ENCODE results near the gene DNMT1. TPM values are rescaled to one million over a fixed set of nuclear protein-coding genes. Genes with fewer than 3 reads are reported as not detected.
"Not testable (repeated sequence)": the region's sequence is repeated elsewhere in the genome, so short reads cannot be mapped to it uniquely, and the experiment has no call there.

DNMT1 gene
- total RNA-seq (10 to 100 TPM; 11.8 to 36.4 (median 21.6) TPM), polyA plus RNA-seq (10 to 100 TPM; 20.9 to 34.7 TPM)
- long read RNA-seq, donor 1, full-length matches to known transcripts, result 2 of 24 reads
- long read RNA-seq, donor 1, partial matches to known transcripts, result 16 of 24 reads
- long read RNA-seq, donor 1, other reads (novel, unspliced or antisense), result 6 of 24 reads
- long read RNA-seq, donor 2, full-length matches to known transcripts, result 4 of 15 reads
- long read RNA-seq, donor 2, partial matches to known transcripts, result 8 of 15 reads
- long read RNA-seq, donor 2, other reads (novel, unspliced or antisense), result 3 of 15 reads
- long read RNA-seq, donor 3, full-length matches to known transcripts, result 7 of 23 reads
- long read RNA-seq, donor 3, partial matches to known transcripts, result 11 of 23 reads
- long read RNA-seq, donor 3, other reads (novel, unspliced or antisense), result 5 of 23 reads

GRCh38 chr19:10194500-10195198 is at the start of gene DNMT1:
DNMT1 (minus strand) TSS chr19:10194953; CDS start chr19:10194899, 54 bp downstream.
- peak within 1 kb of the TSS; percentile 57 to 94 (median 88) for H3K27ac ChIP-seq
- H3K4me3 ChIP-seq, result peak within 1 kb of the TSS; percentile 67 to 96 (median 84)
- 0% methylated on average over 69 to 71 of the region's 71 CpGs for WGBS, 2 donors
- no peaks in the 10 kb centered on the region for H3K27me3 ChIP-seq
- peaks cover 2 to 66% (median 33%) of the 10 kb centered on the region in 9 donors for H3K4me1 ChIP-seq
- ATAC-seq (peak; percentile 97 to 99 (median 97)), DNase-seq (peak; percentile 95 to 96)
- H3K36me3 ChIP-seq, result peaks cover 0 to 26% (median 0%) of the 10 kb centered on the region in 9 donors
- intact Hi-C loops (cut with DNase I), result loop anchor here in 6 of 10 donors (2.0 to 10.0 kb wide), 6 partner anchors 33 to 70 kb away; partner anchors contain the start of gene S1PR2 (in 1 of the 6)
- TF ChIP-seq, protein P1, sequence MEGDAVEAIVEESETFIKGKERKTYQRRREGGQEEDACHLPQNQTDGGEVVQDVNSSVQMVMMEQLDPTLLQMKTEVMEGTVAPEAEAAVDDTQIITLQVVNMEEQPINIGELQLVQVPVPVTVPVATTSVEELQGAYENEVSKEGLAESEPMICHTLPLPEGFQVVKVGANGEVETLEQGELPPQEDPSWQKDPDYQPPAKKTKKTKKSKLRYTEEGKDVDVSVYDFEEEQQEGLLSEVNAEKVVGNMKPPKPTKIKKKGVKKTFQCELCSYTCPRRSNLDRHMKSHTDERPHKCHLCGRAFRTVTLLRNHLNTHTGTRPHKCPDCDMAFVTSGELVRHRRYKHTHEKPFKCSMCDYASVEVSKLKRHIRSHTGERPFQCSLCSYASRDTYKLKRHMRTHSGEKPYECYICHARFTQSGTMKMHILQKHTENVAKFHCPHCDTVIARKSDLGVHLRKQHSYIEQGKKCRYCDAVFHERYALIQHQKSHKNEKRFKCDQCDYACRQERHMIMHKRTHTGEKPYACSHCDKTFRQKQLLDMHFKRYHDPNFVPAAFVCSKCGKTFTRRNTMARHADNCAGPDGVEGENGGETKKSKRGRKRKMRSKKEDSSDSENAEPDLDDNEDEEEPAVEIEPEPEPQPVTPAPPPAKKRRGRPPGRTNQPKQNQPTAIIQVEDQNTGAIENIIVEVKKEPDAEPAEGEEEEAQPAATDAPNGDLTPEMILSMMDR (IDR thresholded peaks at IDR 0.05), result no peak
- no peaks in the 10 kb centered on the region for H3K9me3 ChIP-seq

- TF ChIP-seq, protein P1 (IDR thresholded peaks at IDR 0.05), result no peak
- 95 to 96% methylated on average over 7 of the region's 7 CpGs for WGBS, 2 donors
- no peaks in the 10 kb centered on the region for H3K27me3 ChIP-seq
- intact Hi-C loops (cut with DNase I), result loop anchor here in 2 of 10 donors (10.0 kb wide), 1 partner anchor 49 kb away; the partner anchor contains the start of gene DNMT1 (in 2 of the 2)
- ATAC-seq (no peak), DNase-seq (no peak)
- no peak overlapping the region for H3K4me3 ChIP-seq
- H3K4me1 ChIP-seq, result peaks cover 0 to 2% (median 0%) of the 10 kb centered on the region in 9 donors
- no peaks in the 10 kb centered on the region for H3K9me3 ChIP-seq
- H3K27ac ChIP-seq, result no peak overlapping the region
- H3K36me3 ChIP-seq, result no peaks in the 10 kb centered on the region
Measured at GRCh38 chr19:10243606-10244005, 48.9 kb upstream of the DNMT1 start.

- DNase-seq, H3K9me3 ChIP-seq, H3K4me3 ChIP-seq, H3K36me3 ChIP-seq, ATAC-seq, H3K27me3 ChIP-seq, H3K27ac ChIP-seq: not testable (repeated sequence)
- intact Hi-C loops (cut with DNase I), result loop anchor here in 2 of 10 donors (10.0 kb wide), 1 partner anchor 47 kb away; the partner anchor contains the start of gene DNMT1 (in 2 of the 2)
- WGBS, 2 donors, result 96 to 98% methylated on average over 10 to 11 of the region's 11 CpGs
- H3K4me1 ChIP-seq, result peaks cover 0 to 18% (median 13%) of the 10 kb centered on the region in 9 donors
Measured at GRCh38 chr19:10241826-10242449, 47.2 kb upstream of the DNMT1 start.

- Histone ChIP-seq H3K4me3 (no peak overlapping the region), H3K27me3 (no peaks in the 10 kb centered on the region), H3K27ac (peak overlapping the region in 7 of 10 donors; percentile 40 to 87 (median 83)), H3K36me3 (no peaks in the 10 kb centered on the region), H3K9me3 (no peaks in the 10 kb centered on the region), H3K4me1 (peaks cover 6 to 38% (median 28%) of the 10 kb centered on the region in 9 donors)
- 56% methylated on average over 12 of the region's 12 CpGs for whole genome bisulfite sequencing, 2 donors
- ATAC-seq (peak; percentile 26 to 77 (median 49)), DNase-seq (peak; percentile 65 to 71)
- TF ChIP-seq, protein P1 (IDR thresholded peaks at IDR 0.05), result no peak
- intact Hi-C loops (cut with DNase I), result loop anchor here in 2 of 10 donors (5.0 to 10.0 kb wide), 2 partner anchors 46 to 123 kb away; partner anchors contain the start of genes DNMT1 (in 1 of the 2), EIF3G (in 1 of the 2) and P2RY11 (in 1 of the 2)
Measured at GRCh38 chr19:10238172-10238783, 43.5 kb upstream of the DNMT1 start.
